HG03575 (cell line): ENCODE measurements around the gene DNAJC3.
A peak's percentile ranks its signal among the peaks of the same experiment; 100 is the strongest.

ENCODE experiments used
- ATAC-seq: cut with Tn5 transposase; IDR thresholded peaks from one replicate; pipeline ENCODE4 v1.9.1; 2021; ENCODE audit not compliant: unreplicated experiment, insufficient number of reproducible peaks, low FRiP score; ENCODE audit errors: extremely low read depth

The DNAJC3 gene

GRCh38 chr13:95676762-95677563 is at the start of gene DNAJC3:
TSS of gene DNAJC3 (plus strand) at chr13:95677139. CDS start at chr13:95677256, 117 bp downstream.
- peak; percentile 81 for ATAC-seq

GRCh38 chr13:95627590-95627989 is 49.3 kb upstream of the DNAJC3 start:
- no peak for ATAC-seq

- ATAC-seq, result no peak
Measured at GRCh38 chr13:95628488-95628887, 48.5 kb upstream of the DNAJC3 start.

GRCh38 chr13:95629071-95629470 is 47.9 kb upstream of the DNAJC3 start:
- ATAC-seq, result no peak

GRCh38 chr13:95630593-95630992 is 46.3 kb upstream of the DNAJC3 start:
- ATAC-seq, result no peak

GRCh38 chr13:95636853-95637252 is 40.1 kb upstream of the DNAJC3 start:
- ATAC-seq, result no peak

GRCh38 chr13:95641291-95642027 is 35.5 kb upstream of the DNAJC3 start:
- no peak for ATAC-seq

- ATAC-seq, result no peak
Measured at GRCh38 chr13:95642028-95642621, 34.8 kb upstream of the DNAJC3 start.

- no peak for ATAC-seq
Measured at GRCh38 chr13:95642999-95643398, 33.9 kb upstream of the DNAJC3 start.

- ATAC-seq, result no peak
Measured at GRCh38 chr13:95643571-95643935, 33.4 kb upstream of the DNAJC3 start.

- ATAC-seq, result no peak
Measured at GRCh38 chr13:95643936-95644598, 32.9 kb upstream of the DNAJC3 start.

- no peak for ATAC-seq
Measured at GRCh38 chr13:95644601-95645052, 32.3 kb upstream of the DNAJC3 start, which contains the start of gene DZIP1. TSS of gene DZIP1 (minus strand) at chr13:95644706. CDS start at chr13:95642029, 2,677 bp downstream.

- no peak for ATAC-seq
Measured at GRCh38 chr13:95647321-95647720, 29.6 kb upstream of the DNAJC3 start.

- ATAC-seq, result no peak
Measured at GRCh38 chr13:95650696-95651095, 26.2 kb upstream of the DNAJC3 start.

- ATAC-seq, result no peak
Measured at GRCh38 chr13:95652244-95652764, 24.6 kb upstream of the DNAJC3 start.

- ATAC-seq, result no peak
Measured at GRCh38 chr13:95652821-95653220, 24.1 kb upstream of the DNAJC3 start.

GRCh38 chr13:95656386-95657015 is 20.4 kb upstream of the DNAJC3 start:
- ATAC-seq, result no peak

GRCh38 chr13:95659500-95659899 is 17.4 kb upstream of the DNAJC3 start:
- no peak for ATAC-seq
